SK-N-SH treated with all-trans-retinoic acid at 6 μM for 48 hours (cell line): ENCODE data around the gene MITD1.

Source experiments
- ARNTL ChIP-seq: fragments of 450-650 bp; formaldehyde crosslinking; IDR thresholded peaks from 2 replicates; pipeline ENCODE4 v1.5.0; 2020; ENCODE audit warnings: low read depth, mild to moderate bottlenecking, moderate library complexity, borderline replicate concordance
- ISL1 ChIP-seq: fragments of 250-450 bp; sonication (Bioruptor Pico); IDR thresholded peaks from 2 replicates; pipeline ENCODE4 v2.1.2; 2022; ENCODE audit warnings: mild to moderate bottlenecking, moderate library complexity
- ZFP3 ChIP-seq: fragments of 250-450 bp; sonication (Bioruptor Pico); IDR thresholded peaks from 2 replicates; pipeline ENCODE4 v1.5.0; 2020; ENCODE audit warnings: mild to moderate bottlenecking, moderate library complexity
- TF ChIP-seq, protein P1 (sequence below): fragments of 250-450 bp; sonication (Bioruptor Pico); IDR thresholded peaks from 2 replicates; pipeline ENCODE4 v1.5.1; 2020; ENCODE audit warnings: low read depth, mild to moderate bottlenecking, moderate library complexity
- TF ChIP-seq, protein P2 (sequence below): fragments of 250-450 bp; sonication (Bioruptor Pico); IDR thresholded peaks from 2 replicates; pipeline ENCODE4 v1.8.0; 2021; ENCODE audit warnings: low read depth, mild to moderate bottlenecking, moderate library complexity, borderline replicate concordance

GRCh38 chr2:99216096-99216495 lies 35.2 kb upstream of the MITD1 start:
- TF ChIP-seq, protein P1, sequence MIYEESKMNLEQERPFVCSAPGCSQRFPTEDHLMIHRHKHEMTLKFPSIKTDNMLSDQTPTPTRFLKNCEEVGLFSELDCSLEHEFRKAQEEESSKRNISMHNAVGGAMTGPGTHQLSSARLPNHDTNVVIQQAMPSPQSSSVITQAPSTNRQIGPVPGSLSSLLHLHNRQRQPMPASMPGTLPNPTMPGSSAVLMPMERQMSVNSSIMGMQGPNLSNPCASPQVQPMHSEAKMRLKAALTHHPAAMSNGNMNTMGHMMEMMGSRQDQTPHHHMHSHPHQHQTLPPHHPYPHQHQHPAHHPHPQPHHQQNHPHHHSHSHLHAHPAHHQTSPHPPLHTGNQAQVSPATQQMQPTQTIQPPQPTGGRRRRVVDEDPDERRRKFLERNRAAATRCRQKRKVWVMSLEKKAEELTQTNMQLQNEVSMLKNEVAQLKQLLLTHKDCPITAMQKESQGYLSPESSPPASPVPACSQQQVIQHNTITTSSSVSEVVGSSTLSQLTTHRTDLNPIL (CRISPR knock-in tag), result no peak
- TF ChIP-seq ARNTL (CRISPR knock-in tag) (no peak), ISL1 (no peak), ZFP3 (no peak)
- TF ChIP-seq, protein P2, sequence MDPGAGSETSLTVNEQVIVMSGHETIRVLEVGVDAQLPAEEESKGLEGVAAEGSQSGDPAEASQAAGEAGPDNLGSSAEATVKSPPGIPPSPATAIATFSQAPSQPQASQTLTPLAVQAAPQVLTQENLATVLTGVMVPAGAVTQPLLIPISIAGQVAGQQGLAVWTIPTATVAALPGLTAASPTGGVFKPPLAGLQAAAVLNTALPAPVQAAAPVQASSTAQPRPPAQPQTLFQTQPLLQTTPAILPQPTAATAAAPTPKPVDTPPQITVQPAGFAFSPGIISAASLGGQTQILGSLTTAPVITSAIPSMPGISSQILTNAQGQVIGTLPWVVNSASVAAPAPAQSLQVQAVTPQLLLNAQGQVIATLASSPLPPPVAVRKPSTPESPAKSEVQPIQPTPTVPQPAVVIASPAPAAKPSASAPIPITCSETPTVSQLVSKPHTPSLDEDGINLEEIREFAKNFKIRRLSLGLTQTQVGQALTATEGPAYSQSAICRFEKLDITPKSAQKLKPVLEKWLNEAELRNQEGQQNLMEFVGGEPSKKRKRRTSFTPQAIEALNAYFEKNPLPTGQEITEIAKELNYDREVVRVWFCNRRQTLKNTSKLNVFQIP (CRISPR knock-in tag), result no peak
